ENCODE measurements around the gene TEKT2.

Gene TEKT2, protein sequence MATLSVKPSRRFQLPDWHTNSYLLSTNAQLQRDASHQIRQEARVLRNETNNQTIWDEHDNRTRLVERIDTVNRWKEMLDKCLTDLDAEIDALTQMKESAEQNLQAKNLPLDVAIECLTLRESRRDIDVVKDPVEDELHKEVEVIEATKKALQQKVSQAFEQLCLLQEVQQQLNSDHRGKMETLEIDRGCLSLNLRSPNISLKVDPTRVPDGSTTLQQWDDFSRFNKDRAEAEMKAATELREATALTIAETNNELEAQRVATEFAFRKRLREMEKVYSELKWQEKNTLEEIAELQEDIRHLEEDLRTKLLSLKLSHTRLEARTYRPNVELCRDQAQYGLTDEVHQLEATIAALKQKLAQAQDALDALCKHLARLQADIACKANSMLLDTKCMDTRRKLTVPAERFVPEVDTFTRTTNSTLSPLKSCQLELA
- total RNA-seq = 0.03 to 0.31 (median 0.08) reads per million in 18 experiments

DNA sequence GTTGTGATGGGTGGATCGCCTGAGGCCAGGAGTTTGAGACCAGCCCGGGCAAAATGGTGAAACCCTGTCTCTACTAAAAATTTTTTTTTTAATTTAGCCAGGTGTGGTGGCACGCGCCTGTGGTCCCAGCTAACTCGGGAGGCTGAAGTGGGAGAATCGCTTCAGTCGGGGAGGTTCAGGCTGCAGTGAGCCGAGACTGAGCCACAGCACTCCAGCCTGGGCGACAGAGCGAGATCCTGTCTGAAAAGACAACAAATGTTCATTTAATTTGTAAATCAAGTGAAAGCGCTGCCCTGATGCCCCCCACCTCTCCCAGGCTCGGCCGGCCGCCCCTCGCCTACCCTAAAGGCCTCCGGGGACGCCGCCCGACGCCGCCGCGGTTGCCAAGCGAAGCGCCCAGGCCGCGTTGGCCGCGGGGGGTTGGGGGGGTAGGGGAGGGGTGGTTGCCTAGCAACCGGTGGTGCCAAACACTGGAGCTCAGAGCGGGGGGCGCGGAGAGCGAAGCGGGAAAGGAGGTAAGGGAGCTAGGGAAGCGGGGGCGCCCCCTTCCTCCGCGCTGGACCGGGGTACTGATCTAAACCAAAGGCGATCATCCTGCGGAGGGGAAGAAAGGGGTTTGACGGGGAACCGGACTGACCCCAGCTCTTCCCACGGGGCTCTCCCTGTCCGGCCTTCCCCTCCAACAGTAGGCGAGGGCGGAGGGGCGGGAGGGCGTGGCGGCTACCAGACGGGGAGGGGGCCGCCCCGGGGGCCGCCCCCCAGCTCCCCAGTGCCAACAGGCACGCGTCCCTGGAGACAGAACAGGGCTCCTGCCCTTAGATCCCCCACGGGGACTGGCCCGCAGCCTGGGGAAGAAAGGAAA lies at the start of gene TEKT2:
Gene TEKT2, plus strand, starts transcription at position 460 of the 862 bp plus-strand sequence. CDS start 828 bp downstream, outside the sequence.
- DNase-seq = peak in 1 of 2 donors; percentile 15

DNA sequence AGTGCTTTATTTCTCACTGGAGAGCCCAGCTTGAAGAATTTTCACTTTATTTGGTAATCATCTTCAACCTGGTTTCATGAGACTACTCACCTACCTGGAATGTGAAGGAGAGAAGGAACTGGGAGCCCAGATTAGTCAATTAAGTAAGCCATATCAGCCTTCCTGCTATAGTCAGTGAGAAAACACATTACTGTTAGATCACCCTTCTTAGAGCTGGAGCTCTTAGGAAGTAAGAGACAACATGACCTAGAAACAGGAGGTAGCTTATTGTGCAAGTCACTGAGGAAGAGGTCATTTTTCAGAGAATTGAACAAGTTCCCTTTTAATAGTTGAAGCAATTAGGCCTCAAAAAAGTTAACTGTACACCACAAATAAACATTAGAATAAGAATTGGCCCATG lies 49.2 kb upstream of the TEKT2 start:
- DNase-seq = peak; percentile 86 to 95

GRCh38 chr1:36035154-36035553 lies 48.7 kb upstream of the TEKT2 start:
- DNase-seq = peak; percentile 25 to 27

DNA sequence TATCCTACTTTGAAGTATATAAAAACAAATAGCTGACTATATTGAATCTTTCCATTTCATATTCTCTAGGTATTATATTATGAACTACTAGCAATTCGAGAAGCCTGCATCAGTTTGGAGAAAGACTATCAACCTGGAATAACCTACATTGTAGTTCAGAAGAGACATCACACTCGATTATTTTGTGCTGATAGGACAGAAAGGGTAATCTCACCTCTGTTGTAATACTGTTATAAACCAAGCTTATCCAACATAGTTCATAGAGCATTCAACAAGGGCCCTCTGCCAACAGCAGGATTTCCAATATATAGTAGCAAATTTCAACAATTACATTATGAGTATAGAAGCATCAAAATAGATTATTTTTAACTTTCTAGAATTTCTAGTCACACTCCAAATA lies 43.7 kb upstream of the TEKT2 start:
- DNase-seq = no peak

DNA sequence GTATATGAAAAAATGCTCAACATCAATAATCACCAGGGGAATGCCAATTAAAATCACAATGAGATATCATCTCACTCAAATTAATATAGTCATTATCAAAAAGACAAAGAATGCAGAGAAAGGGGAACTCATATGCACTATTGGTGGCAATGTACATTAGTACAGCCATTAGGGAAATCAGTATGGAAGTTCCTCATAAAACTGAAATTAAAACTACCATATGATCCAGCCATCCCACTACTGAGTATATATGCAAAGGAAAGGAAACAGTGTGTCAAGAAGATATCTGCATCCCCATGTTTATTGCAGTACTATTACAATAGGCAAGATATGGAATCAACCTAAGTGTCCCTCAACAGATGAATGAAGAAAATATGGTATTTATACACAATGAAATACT lies 32.1 kb upstream of the TEKT2 start:
- DNase-seq = peak; percentile 11 to 62

- no peak for DNase-seq
Measured at GRCh38 chr1:36053978-36054377, 29.9 kb upstream of the TEKT2 start.

GRCh38 chr1:36055706-36056105 lies 28.2 kb upstream of the TEKT2 start:
- peak; percentile 72 for DNase-seq

DNA sequence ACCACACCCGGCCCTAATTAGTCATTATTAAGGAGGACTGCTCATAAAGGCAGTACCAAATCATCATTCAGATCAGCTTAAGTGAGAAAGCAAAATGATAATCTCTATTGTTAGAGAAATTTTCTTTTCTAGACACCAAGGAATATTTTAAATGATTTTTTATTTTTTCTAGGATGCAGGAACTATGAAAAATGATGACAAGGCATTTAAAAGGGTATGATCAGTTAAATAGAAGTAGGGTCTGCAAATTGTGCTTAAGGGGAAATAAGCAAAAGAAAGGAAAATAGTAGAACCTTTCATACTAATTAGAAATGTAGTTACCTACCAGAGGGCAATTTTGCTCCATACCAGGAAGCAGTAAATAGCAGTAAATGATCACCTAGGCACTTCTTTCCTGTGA lies 21.6 kb upstream of the TEKT2 start:
- no peak for DNase-seq

DNA sequence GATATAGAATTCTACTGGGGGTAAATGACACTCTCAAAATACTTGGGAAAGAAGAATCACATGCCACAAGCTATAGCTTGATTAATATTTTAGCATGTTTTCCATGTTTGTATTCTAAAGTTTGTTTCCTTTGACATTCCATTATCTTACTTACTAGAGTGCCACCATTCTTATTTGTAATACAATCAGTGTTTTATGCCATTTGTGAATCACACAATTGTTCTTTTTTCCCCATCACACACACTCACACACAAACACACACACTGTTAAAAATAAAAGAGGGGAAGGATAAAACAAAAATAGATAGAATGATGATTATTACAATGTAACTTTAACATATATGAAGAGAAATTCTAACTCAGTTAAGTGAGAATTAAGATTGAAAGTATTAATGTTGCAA lies 16.0 kb upstream of the TEKT2 start:
- no peak for DNase-seq

GRCh38 chr1:36068866-36069265 lies 15.0 kb upstream of the TEKT2 start:
- no peak for DNase-seq

DNA sequence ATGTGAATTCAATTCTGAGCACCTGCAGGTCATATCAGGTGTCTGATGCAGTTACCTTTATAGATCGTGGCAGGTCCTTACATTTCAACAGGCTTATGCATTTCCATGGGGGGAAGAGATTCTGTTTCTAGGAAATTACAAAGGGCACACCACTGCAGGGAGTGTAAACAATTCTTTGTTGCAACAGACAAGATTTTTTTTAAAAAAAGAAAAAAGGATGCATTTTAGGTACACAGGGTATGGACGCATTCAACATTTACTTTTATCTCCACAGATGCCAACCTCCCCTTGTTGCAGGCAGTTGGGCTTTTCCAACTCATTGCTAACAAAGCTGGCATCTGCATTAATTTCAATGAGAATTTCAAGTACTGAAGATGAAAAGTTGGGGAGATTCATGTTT lies 13.5 kb upstream of the TEKT2 start:
- DNase-seq = no peak

DNA sequence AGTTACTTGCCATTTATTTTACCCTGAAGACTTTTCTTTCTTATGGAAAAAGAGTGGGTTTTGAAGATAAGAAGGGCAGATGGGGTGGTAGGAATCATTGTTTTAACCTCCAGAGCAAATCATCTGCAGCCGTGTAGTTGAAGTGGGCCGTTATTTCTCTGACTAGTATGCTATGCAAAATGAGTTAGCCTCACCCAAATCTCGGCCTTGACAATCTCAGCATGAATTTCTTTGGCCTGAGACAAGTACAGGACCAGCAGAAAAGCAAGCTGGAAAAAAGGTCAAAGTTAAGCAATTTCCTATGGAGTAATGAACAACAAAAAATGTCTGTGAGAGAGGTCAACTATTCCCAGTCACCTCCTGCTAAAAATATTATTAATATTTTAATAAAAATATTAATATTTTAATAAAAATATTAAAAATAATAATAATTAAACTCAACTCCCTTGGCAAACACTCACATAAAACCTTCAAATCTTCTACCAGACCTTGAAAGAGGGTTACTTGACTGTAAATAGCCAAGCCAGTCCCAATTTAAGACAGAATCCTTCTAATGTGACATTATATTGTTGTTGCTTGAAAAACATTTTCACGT lies 6.8 kb upstream of the TEKT2 start:
- DNase-seq = no peak

DNA sequence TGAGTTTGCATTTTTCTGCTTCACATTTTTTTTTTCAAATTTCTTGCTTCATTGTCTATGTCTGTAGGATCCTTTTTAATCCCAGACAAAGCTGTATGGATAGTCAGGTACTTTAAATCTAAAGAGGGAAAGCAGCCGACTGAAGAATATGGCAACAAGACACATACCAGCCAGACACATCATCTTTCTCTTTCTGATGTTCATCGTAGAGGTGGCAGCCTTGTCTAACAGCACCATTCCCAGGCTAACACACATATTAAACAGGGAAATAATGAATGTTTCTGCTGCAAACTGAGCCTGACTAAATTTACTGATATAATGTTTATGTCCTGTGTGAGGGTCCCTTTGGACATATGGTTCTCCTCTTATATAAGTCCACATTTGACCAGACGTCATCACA lies 3.7 kb upstream of the TEKT2 start:
- no peak for DNase-seq

DNA sequence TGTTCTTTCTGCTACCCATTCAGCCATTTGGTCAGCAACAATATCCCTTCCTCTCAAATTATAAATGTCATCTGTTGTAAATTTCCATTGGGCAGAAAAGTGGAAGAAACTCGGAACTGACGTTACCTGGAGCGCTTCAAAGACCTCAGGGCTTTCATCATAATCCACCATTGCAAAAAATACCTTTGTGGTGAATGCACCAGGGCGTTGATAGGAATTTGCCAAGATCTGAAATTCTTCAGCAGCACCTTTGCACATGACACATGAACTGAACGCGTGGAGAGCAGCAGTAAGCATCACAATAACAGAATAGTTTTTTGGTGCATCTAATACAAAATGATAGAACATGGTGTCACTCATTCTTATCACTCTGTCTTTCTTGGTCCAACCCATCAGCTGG lies 3.1 kb upstream of the TEKT2 start:
- no peak for DNase-seq

DNA sequence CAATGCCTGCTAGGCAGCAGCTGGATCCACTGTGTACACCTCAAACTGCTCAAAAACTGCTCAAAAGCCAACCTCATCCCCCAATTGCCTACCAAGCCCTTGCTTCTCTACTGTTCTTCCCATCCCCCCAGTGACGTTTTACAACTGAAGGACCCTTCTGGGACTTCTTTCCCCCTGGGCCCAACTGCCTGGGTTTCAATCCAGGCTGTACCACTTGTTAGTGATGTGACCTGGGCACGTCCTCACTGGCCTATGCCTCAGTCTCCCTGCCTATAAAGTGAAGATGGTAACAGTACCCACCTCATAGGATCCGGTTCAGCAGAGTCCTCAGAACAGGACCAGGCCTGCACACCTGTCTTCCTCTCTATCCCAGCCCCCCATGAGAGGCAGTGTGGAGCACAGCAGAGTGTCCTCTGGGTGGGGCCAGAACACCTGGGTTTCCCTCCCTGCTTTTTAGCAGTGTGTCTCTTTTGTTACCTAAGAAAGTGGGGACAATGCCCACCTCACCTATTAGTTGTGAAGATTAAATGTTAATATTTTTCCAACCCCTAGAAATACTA lies 1.9 kb upstream of the TEKT2 start:
- DNase-seq = no peak

- no peak for DNase-seq
Measured at GRCh38 chr1:36083219-36083618, 675 bp upstream of the TEKT2 start.

- DNase-seq = no peak
Measured at GRCh38 chr1:36084497-36085115, 712 bp downstream of the TEKT2 start.

- no peak for DNase-seq
Measured at GRCh38 chr1:36085126-36085525, 1.2 kb downstream of the TEKT2 start.

DNA sequence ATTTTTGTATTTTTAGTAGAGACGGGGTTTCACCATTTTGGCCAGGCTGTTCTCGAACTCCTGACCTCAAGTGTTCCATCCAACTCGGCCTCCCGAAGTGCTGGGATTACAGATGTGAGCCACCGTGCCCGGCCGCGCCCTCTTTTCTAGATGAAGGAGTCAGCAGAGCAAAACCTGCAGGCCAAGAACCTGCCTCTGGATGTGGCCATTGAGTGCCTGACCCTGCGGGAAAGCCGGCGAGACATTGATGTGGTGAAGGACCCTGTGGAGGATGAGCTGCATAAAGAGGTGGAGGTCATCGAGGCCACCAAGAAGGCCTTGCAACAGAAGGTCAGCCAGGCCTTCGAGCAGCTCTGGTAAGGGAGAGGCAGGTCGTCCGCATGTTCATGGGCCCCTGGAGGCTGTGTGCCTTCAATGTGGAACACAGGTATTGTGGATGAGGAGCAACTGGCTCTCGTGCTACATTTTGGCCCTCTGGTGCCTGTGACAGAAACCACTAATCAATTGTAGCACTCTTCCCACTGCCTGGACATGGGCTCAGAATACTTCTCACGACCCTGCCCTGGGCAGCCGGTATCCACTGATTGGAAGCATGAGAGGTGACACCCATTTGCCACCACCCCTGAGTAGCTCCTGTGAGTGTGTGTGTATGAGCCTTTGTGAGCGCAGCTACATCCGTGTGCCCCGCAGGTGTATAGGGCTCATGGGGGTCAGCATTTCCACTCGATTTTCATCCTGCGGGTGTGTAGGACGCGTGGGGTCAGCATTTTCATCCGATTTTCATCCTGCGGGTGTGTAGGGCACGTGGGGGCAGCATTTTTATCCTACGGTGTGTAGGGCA lies 2.0 kb downstream of the TEKT2 start:
- DNase-seq = no peak

- no peak for DNase-seq
Measured at GRCh38 chr1:36086529-36087232, 2.8 kb downstream of the TEKT2 start.
